ENCODE results near the gene RAD54L2.

RAD54L2 gene

DNA sequence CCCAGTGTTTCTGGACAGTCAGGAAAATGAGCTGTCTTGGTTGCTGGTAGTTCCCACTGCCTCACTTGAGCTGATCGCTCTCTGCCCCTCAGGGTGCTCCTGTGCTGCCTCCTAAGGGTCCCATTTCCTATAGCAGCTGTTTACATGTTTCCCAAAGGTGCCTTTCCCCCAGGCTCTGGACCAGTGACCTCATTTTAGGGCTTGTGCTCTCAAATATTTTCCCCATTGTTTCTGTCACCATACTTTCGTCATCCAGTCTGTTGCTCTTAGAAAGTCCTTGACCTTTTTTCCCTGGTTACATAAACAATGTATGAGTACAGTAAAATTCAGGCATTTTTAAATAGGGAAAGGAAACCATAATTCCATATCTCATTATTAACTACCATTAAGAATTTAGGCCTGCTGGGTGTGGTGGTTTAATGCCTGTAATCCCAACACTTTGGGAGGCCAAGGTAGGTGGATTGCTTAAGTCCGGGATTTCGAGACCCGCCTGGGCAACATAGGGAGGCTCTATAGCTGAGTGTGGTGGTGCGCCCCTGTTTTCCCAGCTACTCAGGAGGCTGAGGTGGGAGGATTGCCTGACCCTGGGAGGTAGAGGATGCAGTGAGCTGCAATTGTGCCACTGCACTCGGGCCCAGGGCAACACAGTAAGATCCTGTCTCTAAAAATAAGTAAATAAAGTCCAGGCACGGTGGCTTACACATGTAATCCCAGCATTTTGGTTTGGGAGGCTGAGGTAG is 11.7 kb downstream of the RAD54L2 start (continued):
- TF ChIP-seq ZBTB44 (tag by site-specific recombination; IDR thresholded peaks at IDR 0.05): no peak
- no peak for TF ChIP-seq ZNF600 (tag by site-specific recombination; IDR thresholded peaks at IDR 0.05)
- no peak for TF ChIP-seq CTCF (tag by site-specific recombination; IDR thresholded peaks at IDR 0.05)
- TF ChIP-seq KLF10 (tag by site-specific recombination; IDR thresholded peaks at IDR 0.05): no peak
- no peak for TF ChIP-seq HOXC10 (CRISPR knock-in tag; IDR thresholded peaks at IDR 0.05)
- no peak for TF ChIP-seq ZNF324 (tag by site-specific recombination; IDR thresholded peaks at IDR 0.05)
- TF ChIP-seq ZNF621 (tag by site-specific recombination; IDR thresholded peaks at IDR 0.05): no peak
- no peak for TF ChIP-seq ZNF350 (tag by site-specific recombination; IDR thresholded peaks at IDR 0.05)

- Histone ChIP-seq H3K4me3 (ENCODE audit: low read depth, low read length) (no peak overlapping the region), H3K4me1 (ENCODE audit: control insufficient read depth, insufficient read depth, low read length) (peaks cover 4% of the 10 kb centered on the region; the same call in 1 of the 2 replicates), H3K36me3 (ENCODE audit: control insufficient read depth in 2 of 2, insufficient read depth in 1 of 2, low read length in 2 of 2) (peaks cover 4 to 16% of the 10 kb centered on the region in 2 experiments; a peak in 2 of 3 replicates), H3K27ac (ENCODE audit: extremely low read depth, low read depth, low read length) (no peak overlapping the region), H3K9me3 (ENCODE audit: control insufficient read depth, insufficient read depth, low read depth, low read length) (no peaks in the 10 kb centered on the region)
- TF ChIP-seq ZNF239 (tag by site-specific recombination; IDR thresholded peaks at IDR 0.05): no peak
- no peak for TF ChIP-seq ZNF785 (tag by site-specific recombination; IDR thresholded peaks at IDR 0.05)
- no peak for TF ChIP-seq ZBTB1 (tag by site-specific recombination; IDR thresholded peaks at IDR 0.05)
- TF ChIP-seq, protein P1, sequence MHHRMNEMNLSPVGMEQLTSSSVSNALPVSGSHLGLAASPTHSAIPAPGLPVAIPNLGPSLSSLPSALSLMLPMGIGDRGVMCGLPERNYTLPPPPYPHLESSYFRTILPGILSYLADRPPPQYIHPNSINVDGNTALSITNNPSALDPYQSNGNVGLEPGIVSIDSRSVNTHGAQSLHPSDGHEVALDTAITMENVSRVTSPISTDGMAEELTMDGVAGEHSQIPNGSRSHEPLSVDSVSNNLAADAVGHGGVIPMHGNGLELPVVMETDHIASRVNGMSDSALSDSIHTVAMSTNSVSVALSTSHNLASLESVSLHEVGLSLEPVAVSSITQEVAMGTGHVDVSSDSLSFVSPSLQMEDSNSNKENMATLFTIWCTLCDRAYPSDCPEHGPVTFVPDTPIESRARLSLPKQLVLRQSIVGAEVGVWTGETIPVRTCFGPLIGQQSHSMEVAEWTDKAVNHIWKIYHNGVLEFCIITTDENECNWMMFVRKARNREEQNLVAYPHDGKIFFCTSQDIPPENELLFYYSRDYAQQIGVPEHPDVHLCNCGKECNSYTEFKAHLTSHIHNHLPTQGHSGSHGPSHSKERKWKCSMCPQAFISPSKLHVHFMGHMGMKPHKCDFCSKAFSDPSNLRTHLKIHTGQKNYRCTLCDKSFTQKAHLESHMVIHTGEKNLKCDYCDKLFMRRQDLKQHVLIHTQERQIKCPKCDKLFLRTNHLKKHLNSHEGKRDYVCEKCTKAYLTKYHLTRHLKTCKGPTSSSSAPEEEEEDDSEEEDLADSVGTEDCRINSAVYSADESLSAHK (tag by site-specific recombination; IDR thresholded peaks at IDR 0.05): no peak
- no peak for TF ChIP-seq ZNF335 (tag by site-specific recombination; conservative IDR thresholded peaks at IDR 0.05)
- TF ChIP-seq, protein P2, sequence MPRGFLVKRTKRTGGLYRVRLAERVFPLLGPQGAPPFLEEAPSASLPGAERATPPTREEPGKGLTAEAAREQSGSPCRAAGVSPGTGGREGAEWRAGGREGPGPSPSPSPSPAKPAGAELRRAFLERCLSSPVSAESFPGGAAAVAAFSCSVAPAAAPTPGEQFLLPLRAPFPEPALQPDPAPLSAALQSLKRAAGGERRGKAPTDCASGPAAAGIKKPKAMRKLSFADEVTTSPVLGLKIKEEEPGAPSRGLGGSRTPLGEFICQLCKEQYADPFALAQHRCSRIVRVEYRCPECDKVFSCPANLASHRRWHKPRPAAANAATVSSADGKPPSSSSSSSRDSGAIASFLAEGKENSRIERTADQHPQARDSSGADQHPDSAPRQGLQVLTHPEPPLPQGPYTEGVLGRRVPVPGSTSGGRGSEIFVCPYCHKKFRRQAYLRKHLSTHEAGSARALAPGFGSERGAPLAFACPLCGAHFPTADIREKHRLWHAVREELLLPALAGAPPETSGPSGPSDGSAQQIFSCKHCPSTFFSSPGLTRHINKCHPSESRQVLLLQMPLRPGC (tag by site-specific recombination; IDR thresholded peaks at IDR 0.05): no peak
- TF ChIP-seq ZNF645 (tag by site-specific recombination; IDR thresholded peaks at IDR 0.05): no peak
- TF ChIP-seq ZNF529 (tag by site-specific recombination; IDR thresholded peaks at IDR 0.05; ENCODE audit: insufficient replicate concordance): no peak
- no peak for TF ChIP-seq ZNF169 (tag by site-specific recombination; IDR thresholded peaks at IDR 0.05)
- TF ChIP-seq ZNF140 (tag by site-specific recombination; IDR thresholded peaks at IDR 0.05): no peak
- no peak for TF ChIP-seq ZNF670 (tag by site-specific recombination; IDR thresholded peaks at IDR 0.05; ENCODE audit: low read depth)
- TF ChIP-seq OSR2 (tag by site-specific recombination; IDR thresholded peaks at IDR 0.05): no peak
- no peak for TF ChIP-seq ZFHX2 (tag by site-specific recombination; conservative IDR thresholded peaks at IDR 0.05)
- no peak for TF ChIP-seq ZNF658 (tag by site-specific recombination; IDR thresholded peaks at IDR 0.05)
- no peak for TF ChIP-seq ZSCAN16 (tag by site-specific recombination; IDR thresholded peaks at IDR 0.05)
- TF ChIP-seq ZNF423 (tag by site-specific recombination; IDR thresholded peaks at IDR 0.05): no peak
- ChIA-PET POLR2A (no interaction called here), CTCF (no interaction called here)
Measured at GRCh38 chr3:51557993-51558392, 19.5 kb downstream of the RAD54L2 start.

Measured in HEK293 (cell line).